ENCODE measurements around the gene ZSCAN2.

Gene ZSCAN2

GRCh38 chr15:84624359-84624758 is 23.6 kb downstream of the ZSCAN2 start:
- ChIA-PET CTCF (no interaction called here), POLR2A (ENCODE audit: low non-redundant PET) (no interaction called here)
- peak overlapping the region; percentile 16; the same call in 1 of the 2 replicates for H3K27ac ChIP-seq
- DNase-seq (ENCODE audit: low spot score) = no peak
- no peak for TF ChIP-seq CTCF (conservative IDR thresholded peaks at IDR 0.05; ENCODE audit: low read depth)

- POLR2A ChIA-PET (ENCODE audit: low non-redundant PET) = no interaction called here
Observed at GRCh38 chr15:84625123-84625522, 24.3 kb downstream of the ZSCAN2 start.

GRCh38 chr15:84629033-84629432 is 28.2 kb downstream of the ZSCAN2 start:
- no peak for DNase-seq (ENCODE audit: low spot score)
- CTCF ChIA-PET = interaction anchor here (0.6 kb wide), 1 partner anchor 41 kb away, joined by 3 read pairs; no protein-coding TSS in a partner anchor
- POLR2A ChIA-PET (ENCODE audit: low non-redundant PET) = interaction anchor here (0.5 kb wide), 1 partner anchor 19 kb away, joined by 3 read pairs; no protein-coding TSS in a partner anchor
- no peak for TF ChIP-seq CTCF (conservative IDR thresholded peaks at IDR 0.05; ENCODE audit: low read depth)
- no peak overlapping the region for H3K27ac ChIP-seq

More at GRCh38 chr15:84625123-84625522, 24.3 kb downstream of the ZSCAN2 start:
- H3K27ac ChIP-seq = peak overlapping the region; percentile 16; the same call in 1 of the 2 replicates
- no peak for TF ChIP-seq CTCF (conservative IDR thresholded peaks at IDR 0.05; ENCODE audit: low read depth)
- CTCF ChIA-PET = no interaction called here
- no peak for DNase-seq (ENCODE audit: low spot score)

- CTCF ChIA-PET = interaction anchor here (0.6 to 0.7 kb wide), 4 partner anchors 10 to 61 kb away, joined by 3 to 4 read pairs (median 4); no protein-coding TSS in a partner anchor
- TF ChIP-seq CTCF (conservative IDR thresholded peaks at IDR 0.05; ENCODE audit: low read depth) = no peak
- H3K27ac ChIP-seq = peak overlapping the region; percentile 71
- DNase-seq (ENCODE audit: low spot score) = no peak
- POLR2A ChIA-PET (ENCODE audit: low non-redundant PET) = interaction anchor here (1.0 kb wide), 1 partner anchor 22 kb away, joined by 3 read pairs; the partner anchor contains the start of gene WDR73
Observed at GRCh38 chr15:84631706-84632272, 31.0 kb downstream of the ZSCAN2 start.

GRCh38 chr15:84633311-84634227 is 32.8 kb downstream of the ZSCAN2 start:
- CTCF ChIA-PET = interaction anchor here (0.6 kb wide), 1 partner anchor 347 kb away, joined by 6 read pairs; no protein-coding TSS in a partner anchor
- DNase-seq (ENCODE audit: low spot score) = peak; percentile 55
- POLR2A ChIA-PET (ENCODE audit: low non-redundant PET) = no interaction called here
- H3K27ac ChIP-seq = peak overlapping the region; percentile 80
- TF ChIP-seq CTCF (conservative IDR thresholded peaks at IDR 0.05; ENCODE audit: low read depth) = no peak

- no peak for DNase-seq (ENCODE audit: low spot score)
- POLR2A ChIA-PET (ENCODE audit: low non-redundant PET) = no interaction called here
- CTCF ChIA-PET = interaction anchor here (0.6 kb wide), 1 partner anchor 346 kb away, joined by 6 read pairs; no protein-coding TSS in a partner anchor
- H3K27ac ChIP-seq = peak overlapping the region; percentile 80
- no peak for TF ChIP-seq CTCF (conservative IDR thresholded peaks at IDR 0.05; ENCODE audit: low read depth)
Observed at GRCh38 chr15:84634228-84634837, 33.5 kb downstream of the ZSCAN2 start.
